WI38 (cell line): ENCODE data around the gene RAP1B.
A peak's percentile ranks its signal among the peaks of the same experiment; 100 is the strongest.
"Not testable (repeated sequence)": the region's sequence is repeated elsewhere in the genome, so short reads cannot be mapped to it uniquely, and the experiment has no call there.

ENCODE experiments used
- H3K4me3 ChIP-seq: 2 replicates; pipeline ENCODE4 v1.5.1; 2011; ENCODE audit warnings: low read depth, mild to moderate bottlenecking, control low read depth, low read length
- CTCF ChIP-seq: IDR thresholded peaks from 2 replicates; pipeline ENCODE4 v1.5.1; 2012; ENCODE audit warnings: low read depth, mild to moderate bottlenecking, control low read depth, low read length

RAP1B gene

GRCh38 chr12:68671179-68671578, 60.5 kb downstream of the RAP1B start:
- H3K4me3 ChIP-seq, result no peak overlapping the region
- TF ChIP-seq CTCF, result no peak

- TF ChIP-seq CTCF, result no peak
- no peak overlapping the region for H3K4me3 ChIP-seq
These were observed 63.1 kb downstream of the RAP1B start for GRCh38 chr12:68673788-68674187.

GRCh38 chr12:68674376-68674775, 63.7 kb downstream of the RAP1B start:
- TF ChIP-seq CTCF, result no peak
- no peak overlapping the region for H3K4me3 ChIP-seq

- TF ChIP-seq CTCF, result no peak
- H3K4me3 ChIP-seq, result no peak overlapping the region
These were observed 64.6 kb downstream of the RAP1B start for GRCh38 chr12:68675101-68675842.

GRCh38 chr12:68676854-68677253, 66.2 kb downstream of the RAP1B start:
- H3K4me3 ChIP-seq, result not testable (repeated sequence)

- H3K4me3 ChIP-seq, result peak overlapping the region; percentile 100
- TF ChIP-seq CTCF, result no peak
These were observed 75.5 kb downstream of the RAP1B start for GRCh38 chr12:68686262-68686594.

- peak within 1 kb of the TSS; percentile 100 for H3K4me3 ChIP-seq
- no peak for TF ChIP-seq CTCF
These were observed 76.2 kb downstream of the RAP1B start, which contains the start of gene NUP107 for GRCh38 chr12:68686595-68687521. TSS of gene NUP107 (plus strand) at chr12:68686978. CDS start at chr12:68687066, 88 bp downstream.
